HepG2 (cell line): Measurements from ENCODE around the gene MPST. TPM values are rescaled to one million over a fixed set of nuclear protein-coding genes. Genes with fewer than 3 reads are reported as not detected.

ENCODE experiments used
- ATF6 ChIP-seq: sonication (generic); formaldehyde crosslinking; conservative IDR thresholded peaks from 2 replicates; pipeline ENCODE4 v1.4.0; 2020; ENCODE audit warnings: missing genetic modification reagents
- EEA1 ChIP-seq: sonication (generic); formaldehyde crosslinking; IDR thresholded peaks from 2 replicates; pipeline ENCODE4 v1.5.1; 2020; ENCODE audit warnings: mild to moderate bottlenecking, missing genetic modification reagents, borderline replicate concordance
- ETS1 ChIP-seq: sonication (generic); formaldehyde crosslinking; IDR thresholded peaks from 2 replicates; pipeline ENCODE4 v1.4.0; 2020; ENCODE audit warnings: missing genetic modification reagents
- FOXK2 ChIP-seq: fragments of 450-650 bp; IDR thresholded peaks from 2 replicates; pipeline ENCODE4 v1.6.1; 2016
- MED13 ChIP-seq: sonication (generic); formaldehyde crosslinking; IDR thresholded peaks from 2 replicates; pipeline ENCODE4 v1.5.0; 2020; ENCODE audit warnings: missing genetic modification reagents
- PATZ1 ChIP-seq: sonication (generic); formaldehyde crosslinking; IDR thresholded peaks from 2 replicates; pipeline ENCODE4 v1.4.0; 2020; ENCODE audit warnings: missing genetic modification reagents
- RELA ChIP-seq: sonication (generic); formaldehyde crosslinking; IDR thresholded peaks from 2 replicates; pipeline ENCODE4 v1.4.0; 2020; ENCODE audit warnings: missing genetic modification reagents
- RXRA ChIP-seq: sonication (generic); formaldehyde crosslinking; IDR thresholded peaks from 2 replicates; pipeline ENCODE4 v1.5.1; 2020; ENCODE audit warnings: missing genetic modification reagents
- SOX13 ChIP-seq, 3 experiments: fragments of 450-650 bp in 1 of 3; sonication (generic) in 1 of 3; formaldehyde crosslinking in 1 of 3; IDR thresholded peaks in 2 of 3; conservative IDR thresholded peaks in 1 of 3; 2 replicates each; pipeline versions ENCODE4 v1.5.0 to v1.6.1; 2016 to 2020; ENCODE audit warnings: antibody characterized with exemption in 1 of 3, mild to moderate bottlenecking in 1 of 3, missing compliant biosample characterization in 1 of 3, missing genetic modification reagents in 1 of 3, moderate library complexity in 1 of 3
- TEAD2 ChIP-seq: sonication (generic); formaldehyde crosslinking; IDR thresholded peaks from 2 replicates; pipeline ENCODE4 v1.9.0; 2021; ENCODE audit warnings: missing genetic modification reagents
- TRIM24 ChIP-seq: sonication (generic); formaldehyde crosslinking; IDR thresholded peaks from 2 replicates; pipeline ENCODE4 v1.8.0; 2022; ENCODE audit warnings: mild to moderate bottlenecking, missing genetic modification reagents
- ZNF18 ChIP-seq: sonication (generic); formaldehyde crosslinking; IDR thresholded peaks from 2 replicates; pipeline ENCODE4 v1.8.0; 2022; ENCODE audit warnings: mild to moderate bottlenecking, missing genetic modification reagents; ENCODE audit not compliant: insufficient replicate concordance
- ZNF34 ChIP-seq: sonication (generic); formaldehyde crosslinking; IDR thresholded peaks from 2 replicates; pipeline ENCODE4 v1.4.0; 2020; ENCODE audit warnings: mild to moderate bottlenecking, missing genetic modification reagents, borderline replicate concordance
- ZNF567 ChIP-seq: sonication (generic); formaldehyde crosslinking; IDR thresholded peaks from 2 replicates; pipeline ENCODE4 v1.8.1; 2023; ENCODE audit warnings: mild to moderate bottlenecking, missing genetic modification reagents, borderline replicate concordance
- ZNF687 ChIP-seq: sonication (generic); formaldehyde crosslinking; IDR thresholded peaks from 2 replicates; pipeline ENCODE4 v1.5.1; 2020; ENCODE audit warnings: mild to moderate bottlenecking, missing genetic modification reagents, moderate library complexity
- ZNF772 ChIP-seq: sonication (generic); formaldehyde crosslinking; IDR thresholded peaks from 2 replicates; pipeline ENCODE4 v1.5.0; 2020; ENCODE audit warnings: mild to moderate bottlenecking, missing genetic modification reagents
- ZSCAN12 ChIP-seq: sonication (generic); formaldehyde crosslinking; IDR thresholded peaks from 2 replicates; pipeline ENCODE4 v1.9.0; 2021; ENCODE audit warnings: mild to moderate bottlenecking, missing genetic modification reagents
- polyA plus RNA-seq, 8 experiments: library from polyadenylated mRNA; depleted of rRNA in 3 of 8; stranded (reverse) in 7 of 8; unstranded in 1 of 8; fragments of >200 nt; fragmentation: Illumina TruSeq in 4 of 8; extraction: Trizol in 4 of 8; gene quantifications; 2 replicates each; pipeline versions ENCODE4 v1.2.1 to v1.2.3, GENCODE V29; 2011 to 2016; ENCODE audit warnings: low read depth in 4 of 8, missing spikeins in 1 of 8, mixed read lengths in 1 of 8; ENCODE audit not compliant: insufficient read depth in 1 of 8
- total RNA-seq, 5 experiments: library from RNA; depleted of rRNA; stranded (reverse); fragments of >200 nt; fragmentation: Illumina TruSeq; extraction: Trizol; gene quantifications; 2 replicates each; pipeline ENCODE4 v1.2.3, GENCODE V29; 2016; ENCODE audit warnings: low read depth in 1 of 5

MPST gene
- total and polyA plus RNA-seq, 2 of the 13 experiments (the other 11 are each of a cell fraction or from before 2014, with no cell fraction given) = 133 to 141 TPM

- no peak for TF ChIP-seq ETS1
- TF ChIP-seq ZNF18 = peak; percentile 40
- TF ChIP-seq RXRA (CRISPR knock-in tag) = peak; percentile 43; the same call in 1 of the 2 replicates
- TF ChIP-seq TRIM24 (CRISPR knock-in tag) = no peak
- no peak; the same call in 1 of the 2 replicates for TF ChIP-seq ZNF687
- no peak for TF ChIP-seq FOXK2
- TF ChIP-seq PATZ1 = peak; percentile 71
- TF ChIP-seq ZNF34 (CRISPR knock-in tag) = no peak
- 0 out of 2 replicates have a peak, but pooled peaks have one; percentile 53 for TF ChIP-seq ZSCAN12 (CRISPR knock-in tag)
- no peak for TF ChIP-seq MED13 (CRISPR knock-in tag)
- TF ChIP-seq ZNF772 (CRISPR knock-in tag) = no peak
- no peak for TF ChIP-seq ATF6
- TF ChIP-seq RELA (CRISPR knock-in tag) = no peak
- no peak for TF ChIP-seq SOX13 (IDR thresholded peaks at IDR 0.05)
- no peak for TF ChIP-seq SOX13 (CRISPR knock-in tag; conservative IDR thresholded peaks at IDR 0.05 in 1 of 2, IDR thresholded peaks at IDR 0.05 in 1 of 2)
- no peak for TF ChIP-seq TEAD2 (CRISPR knock-in tag)
- TF ChIP-seq EEA1 = peak; percentile 65; the same call in 1 of the 2 replicates
- 0 out of 2 replicates have a peak, but pooled peaks have one; percentile 22 for TF ChIP-seq ZNF567 (CRISPR knock-in tag)
Observed at GRCh38 chr22:37019309-37020191, at the start of gene MPST, which contains the start of gene TST (continued).
